SU-DHL-6 (cell line): ENCODE results near the gene IL11.

Experiments used
- CTCF ChIP-seq: fragments of 200-600 bp; sonication (generic); IDR thresholded peaks from one replicate; pipeline ENCODE4 v1.5.1; 2017; ENCODE audit warnings: antibody characterized with exemption, mild to moderate bottlenecking, low read length, moderate library complexity; ENCODE audit not compliant: insufficient read depth, poor library complexity, severe bottlenecking
- EZH2phosphoT487 ChIP-seq: fragments of 200-600 bp; sonication (generic), shearing (Covaris generic); conservative IDR thresholded peaks from 2 replicates; pipeline ENCODE4 v1.6.1; 2018; ENCODE audit warnings: mild to moderate bottlenecking, antibody characterized with exemption, low read length, moderate library complexity, mixed read lengths

GRCh38 chr19:55419624-55420236 is 49.5 kb upstream of the IL11 start:
- no peak for TF ChIP-seq CTCF
- no peak for TF ChIP-seq EZH2phosphoT487
